Measurements from ENCODE around the gene RFESD.

DNA sequence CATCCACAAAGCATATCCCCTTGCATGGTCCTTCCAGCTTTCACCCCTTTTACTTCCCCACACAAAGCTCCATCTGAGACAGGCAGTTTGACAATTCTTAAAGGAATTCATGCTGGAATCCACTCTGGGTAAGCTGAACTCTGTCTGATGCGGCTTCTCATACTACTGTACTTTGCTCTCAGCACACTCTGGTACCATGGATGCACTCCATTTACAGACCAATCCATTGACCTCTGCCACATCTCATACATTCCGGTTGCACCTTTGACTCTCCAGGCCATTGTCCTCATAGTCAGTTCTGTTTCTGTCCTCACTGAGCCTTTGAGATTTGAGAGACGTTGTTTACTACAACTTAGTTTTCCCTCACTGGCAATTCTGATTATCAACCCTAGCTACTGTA, 24.0 kb downstream of the RFESD start:
- TF ChIP-seq, protein P1, sequence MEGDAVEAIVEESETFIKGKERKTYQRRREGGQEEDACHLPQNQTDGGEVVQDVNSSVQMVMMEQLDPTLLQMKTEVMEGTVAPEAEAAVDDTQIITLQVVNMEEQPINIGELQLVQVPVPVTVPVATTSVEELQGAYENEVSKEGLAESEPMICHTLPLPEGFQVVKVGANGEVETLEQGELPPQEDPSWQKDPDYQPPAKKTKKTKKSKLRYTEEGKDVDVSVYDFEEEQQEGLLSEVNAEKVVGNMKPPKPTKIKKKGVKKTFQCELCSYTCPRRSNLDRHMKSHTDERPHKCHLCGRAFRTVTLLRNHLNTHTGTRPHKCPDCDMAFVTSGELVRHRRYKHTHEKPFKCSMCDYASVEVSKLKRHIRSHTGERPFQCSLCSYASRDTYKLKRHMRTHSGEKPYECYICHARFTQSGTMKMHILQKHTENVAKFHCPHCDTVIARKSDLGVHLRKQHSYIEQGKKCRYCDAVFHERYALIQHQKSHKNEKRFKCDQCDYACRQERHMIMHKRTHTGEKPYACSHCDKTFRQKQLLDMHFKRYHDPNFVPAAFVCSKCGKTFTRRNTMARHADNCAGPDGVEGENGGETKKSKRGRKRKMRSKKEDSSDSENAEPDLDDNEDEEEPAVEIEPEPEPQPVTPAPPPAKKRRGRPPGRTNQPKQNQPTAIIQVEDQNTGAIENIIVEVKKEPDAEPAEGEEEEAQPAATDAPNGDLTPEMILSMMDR (IDR thresholded peaks at IDR 0.05; ENCODE audit: poor library complexity), result no peak
- TF ChIP-seq EZH2phosphoT487 (IDR thresholded peaks at IDR 0.05; ENCODE audit: low read depth, severe bottlenecking, unreplicated experiment), result no peak
- TF ChIP-seq EZH2 (IDR thresholded peaks at IDR 0.05; ENCODE audit: borderline replicate concordance), result no peak
